SIG-M5 (cell line): ENCODE results near the gene SMIM34.
"Not testable (repeated sequence)": the region's sequence is repeated elsewhere in the genome, so short reads cannot be mapped to it uniquely, and the experiment has no call there.

ENCODE experiments used
- DNase-seq: peaks from one replicate; lab custom pipeline; 2025; lab: John Stamatoyannopoulos, UW

SMIM34 gene

GRCh38 chr21:34423805-34424204, at the start of gene SMIM34:
Gene SMIM34, minus strand, starts transcription at chr21:34423951. Its CDS starts 112 bp downstream, at chr21:34423839.
- DNase-seq: not testable (repeated sequence)

- not testable (repeated sequence) for DNase-seq
Observed at GRCh38 chr21:34467333-34467732, 43.6 kb upstream of the SMIM34 start.

GRCh38 chr21:34459426-34459825, 35.7 kb upstream of the SMIM34 start:
- DNase-seq: not testable (repeated sequence)

GRCh38 chr21:34458266-34458665, 34.5 kb upstream of the SMIM34 start:
- DNase-seq: not testable (repeated sequence)

GRCh38 chr21:34456180-34456579, 32.4 kb upstream of the SMIM34 start:
- not testable (repeated sequence) for DNase-seq

- not testable (repeated sequence) for DNase-seq
Observed at GRCh38 chr21:34455628-34456027, 31.9 kb upstream of the SMIM34 start.

- DNase-seq: not testable (repeated sequence)
Observed at GRCh38 chr21:34447018-34447417, 23.3 kb upstream of the SMIM34 start.

GRCh38 chr21:34443486-34443885, 19.7 kb upstream of the SMIM34 start:
- DNase-seq: not testable (repeated sequence)

GRCh38 chr21:34429710-34430109, 6.0 kb upstream of the SMIM34 start:
- DNase-seq: not testable (repeated sequence)

GRCh38 chr21:34428441-34428840, 4.7 kb upstream of the SMIM34 start:
- DNase-seq: not testable (repeated sequence)

- DNase-seq: not testable (repeated sequence)
Observed at GRCh38 chr21:34427339-34427738, 3.6 kb upstream of the SMIM34 start.

GRCh38 chr21:34417448-34418077, 6.2 kb downstream of the SMIM34 start:
- DNase-seq: not testable (repeated sequence)

- not testable (repeated sequence) for DNase-seq
Observed at GRCh38 chr21:34407294-34407693, 16.5 kb downstream of the SMIM34 start.

GRCh38 chr21:34406676-34407075, 17.1 kb downstream of the SMIM34 start:
- DNase-seq: not testable (repeated sequence)

GRCh38 chr21:34406102-34406501, 17.6 kb downstream of the SMIM34 start:
- not testable (repeated sequence) for DNase-seq

- not testable (repeated sequence) for DNase-seq
Observed at GRCh38 chr21:34405686-34406085, 18.1 kb downstream of the SMIM34 start.

GRCh38 chr21:34404742-34405141, 19.0 kb downstream of the SMIM34 start:
- DNase-seq: not testable (repeated sequence)

GRCh38 chr21:34400522-34400921, 23.2 kb downstream of the SMIM34 start:
- not testable (repeated sequence) for DNase-seq

- DNase-seq: not testable (repeated sequence)
Observed at GRCh38 chr21:34383724-34384415, 39.9 kb downstream of the SMIM34 start.

- not testable (repeated sequence) for DNase-seq
Observed at GRCh38 chr21:34383138-34383537, 40.6 kb downstream of the SMIM34 start.

GRCh38 chr21:34375619-34375972, 48.2 kb downstream of the SMIM34 start:
- not testable (repeated sequence) for DNase-seq

GRCh38 chr21:34374940-34375618, 48.7 kb downstream of the SMIM34 start, which contains the start of gene SMIM11:
Gene SMIM11, plus strand, starts transcription at chr21:34375507. Its CDS starts 3,998 bp downstream, at chr21:34379505.
- not testable (repeated sequence) for DNase-seq

- not testable (repeated sequence) for DNase-seq
Observed at GRCh38 chr21:34374462-34374861, 49.3 kb downstream of the SMIM34 start.
